Caco-2 (cell line): ENCODE measurements around the gene NOTUM. TPM values are rescaled to one million over a fixed set of nuclear protein-coding genes. Genes with fewer than 3 reads are reported as not detected.

Experiments used
- BruUV-seq: library from RNA; stranded (reverse); fragments of 400-500 nt; replicated peaks from 2 replicates; lab custom pipeline; 2021; lab: Mats Ljungman, UMichigan
- CTCF ChIA-PET: fragments of 300-600 bp; sonication (Branson Sonifier 250); formaldehyde crosslinking; loops from one replicate; lab custom pipeline; 2022; ENCODE audit warnings: antibody characterized with exemption; lab: Charles Lee
- POLR2A ChIA-PET: fragments of 300-600 bp; sonication (Branson Sonifier 250); formaldehyde crosslinking; loops from one replicate; lab custom pipeline; 2022; ENCODE audit warnings: antibody characterized with exemption; lab: Charles Lee
- DNase-seq, 2 experiments: peaks; one replicate each; pipeline versions ENCODE4 v3.0.0 to v3.0.0-alpha.2; 2020 to 2022
- H3K27me3 ChIP-seq: replicated peaks from 2 replicates; pipeline ENCODE4 v1.6.0; 2011; ENCODE audit warnings: low read length; ENCODE audit not compliant: control insufficient read depth, insufficient read depth
- H3K36me3 ChIP-seq: 2 replicates; pipeline ENCODE4 v1.5.1; 2011; ENCODE audit warnings: low read length; ENCODE audit not compliant: control insufficient read depth, insufficient read depth
- H3K4me1 ChIP-seq: fragments of 250-450 bp; sonication (Bioruptor Pico); 2 replicates; pipeline ENCODE4 v1.5.1; 2020; ENCODE audit warnings: mild to moderate bottlenecking
- H3K4me3 ChIP-seq: 2 replicates; pipeline ENCODE4 v1.5.1; 2011; ENCODE audit warnings: low read depth, mild to moderate bottlenecking, control low read depth, low read length
- H3K9me3 ChIP-seq: fragments of 250-450 bp; sonication (Bioruptor Pico); 2 replicates; pipeline ENCODE4 v1.5.1; 2020; ENCODE audit warnings: mild to moderate bottlenecking, moderate library complexity
- H3K27ac Mint-ChIP-seq: one replicate; pipeline ENCODE4 v1.8.0; 2022; ENCODE audit warnings: mixed read lengths; ENCODE audit not compliant: unreplicated experiment
- H3K27me3 Mint-ChIP-seq: one replicate; pipeline ENCODE4 v1.8.0; 2022; ENCODE audit warnings: mixed read lengths; ENCODE audit not compliant: insufficient read depth, unreplicated experiment
- H3K36me3 Mint-ChIP-seq: one replicate; pipeline ENCODE4 v1.8.0; 2022; ENCODE audit warnings: mild to moderate bottlenecking, mixed read lengths; ENCODE audit not compliant: insufficient read depth, unreplicated experiment
- H3K4me1 Mint-ChIP-seq: one replicate; pipeline ENCODE4 v1.8.0; 2022; ENCODE audit warnings: low read depth, mixed read lengths; ENCODE audit not compliant: unreplicated experiment
- H3K4me3 Mint-ChIP-seq: one replicate; pipeline ENCODE4 v1.8.0; 2022; ENCODE audit warnings: mild to moderate bottlenecking, moderate library complexity, mixed read lengths; ENCODE audit not compliant: unreplicated experiment
- H3K9me3 Mint-ChIP-seq: one replicate; pipeline ENCODE4 v1.8.0; 2022; ENCODE audit warnings: mixed read lengths; ENCODE audit not compliant: unreplicated experiment
- intact Hi-C: fragments of 100-400 bp; cut with micrococcal nuclease; formaldehyde crosslinking; loops from one replicate; pipeline ENCODE4 v1.10.0; 2022; ENCODE audit not compliant: unreplicated experiment
- total RNA-seq: library from RNA; stranded (reverse); gene quantifications from 2 replicates; pipeline ENCODE4 v1.2.3, GENCODE V29; 2022
- TF ChIP-seq, protein P1 (sequence below), 2 experiments: fragments of 200-600 bp in 1 of 2; IDR thresholded peaks; 1 replicate in 1 of 2; 2 replicates in 1 of 2; pipeline versions ENCODE4 v1.5.1 to v1.8.0; 2011 to 2022; ENCODE audit warnings: antibody characterized with exemption in 1 of 2, control low read depth in 1 of 2, inconsistent platforms in 1 of 2, low read depth in 1 of 2, low read length in 1 of 2, mild to moderate bottlenecking in 1 of 2, moderate library complexity in 1 of 2; ENCODE audit not compliant: insufficient read depth in 1 of 2, severe bottlenecking in 1 of 2, unreplicated experiment in 1 of 2

Gene NOTUM
- total RNA-seq, 1 experiment from 2014 or later, result 11.1 TPM

DNA sequence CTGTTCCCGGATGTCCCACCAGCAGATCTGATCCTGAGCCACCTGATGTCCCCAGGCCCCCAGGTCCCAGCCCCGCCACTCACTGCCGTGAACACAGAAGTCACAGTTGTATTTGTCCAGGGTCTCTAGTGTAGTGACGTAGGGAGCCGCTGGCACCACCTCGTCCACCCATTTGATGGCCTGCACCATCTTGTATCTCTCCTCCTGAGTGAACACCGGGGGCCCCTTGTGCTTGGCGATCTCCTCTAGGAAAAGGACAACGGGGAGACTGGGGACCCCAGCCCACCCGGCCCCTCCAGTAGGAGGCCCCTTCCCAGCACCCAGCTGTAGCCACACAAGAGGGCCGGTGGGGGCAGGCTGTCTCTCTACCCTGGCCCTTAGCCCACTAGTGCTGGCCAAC, 52.2 kb downstream of the NOTUM start:
- no TSS peak for BruUV-seq
- H3K4me1 Mint-ChIP-seq, result peaks cover 13% of the 10 kb centered on the region
- CTCF ChIA-PET, result interaction anchor here (0.6 kb wide), 1 partner anchor 15 kb away, joined by 4 read pairs; no protein-coding TSS in a partner anchor
- TF ChIP-seq, protein P1, sequence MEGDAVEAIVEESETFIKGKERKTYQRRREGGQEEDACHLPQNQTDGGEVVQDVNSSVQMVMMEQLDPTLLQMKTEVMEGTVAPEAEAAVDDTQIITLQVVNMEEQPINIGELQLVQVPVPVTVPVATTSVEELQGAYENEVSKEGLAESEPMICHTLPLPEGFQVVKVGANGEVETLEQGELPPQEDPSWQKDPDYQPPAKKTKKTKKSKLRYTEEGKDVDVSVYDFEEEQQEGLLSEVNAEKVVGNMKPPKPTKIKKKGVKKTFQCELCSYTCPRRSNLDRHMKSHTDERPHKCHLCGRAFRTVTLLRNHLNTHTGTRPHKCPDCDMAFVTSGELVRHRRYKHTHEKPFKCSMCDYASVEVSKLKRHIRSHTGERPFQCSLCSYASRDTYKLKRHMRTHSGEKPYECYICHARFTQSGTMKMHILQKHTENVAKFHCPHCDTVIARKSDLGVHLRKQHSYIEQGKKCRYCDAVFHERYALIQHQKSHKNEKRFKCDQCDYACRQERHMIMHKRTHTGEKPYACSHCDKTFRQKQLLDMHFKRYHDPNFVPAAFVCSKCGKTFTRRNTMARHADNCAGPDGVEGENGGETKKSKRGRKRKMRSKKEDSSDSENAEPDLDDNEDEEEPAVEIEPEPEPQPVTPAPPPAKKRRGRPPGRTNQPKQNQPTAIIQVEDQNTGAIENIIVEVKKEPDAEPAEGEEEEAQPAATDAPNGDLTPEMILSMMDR (IDR thresholded peaks at IDR 0.05; ENCODE audit: insufficient read depth in 1 of 2, low read depth in 1 of 2, low read length in 1 of 2, severe bottlenecking in 1 of 2, unreplicated experiment in 1 of 2), result no peak
- peak overlapping the region; percentile 94 for H3K27ac Mint-ChIP-seq
- intact Hi-C loops, result no loop called here
- H3K36me3 ChIP-seq, result peaks cover 16% of the 10 kb centered on the region
- H3K9me3 ChIP-seq, result no peaks in the 10 kb centered on the region
- peaks cover 92% of the 10 kb centered on the region for H3K36me3 Mint-ChIP-seq
- H3K27me3 ChIP-seq, result no peaks in the 10 kb centered on the region
- no peak overlapping the region for H3K4me3 Mint-ChIP-seq
- no peak for DNase-seq
- peaks cover 15% of the 10 kb centered on the region for H3K4me1 ChIP-seq
- no peaks in the 10 kb centered on the region for H3K27me3 Mint-ChIP-seq
- POLR2A ChIA-PET, result no interaction called here
- no peaks in the 10 kb centered on the region for H3K9me3 Mint-ChIP-seq
- H3K4me3 ChIP-seq, result no peak overlapping the region

DNA sequence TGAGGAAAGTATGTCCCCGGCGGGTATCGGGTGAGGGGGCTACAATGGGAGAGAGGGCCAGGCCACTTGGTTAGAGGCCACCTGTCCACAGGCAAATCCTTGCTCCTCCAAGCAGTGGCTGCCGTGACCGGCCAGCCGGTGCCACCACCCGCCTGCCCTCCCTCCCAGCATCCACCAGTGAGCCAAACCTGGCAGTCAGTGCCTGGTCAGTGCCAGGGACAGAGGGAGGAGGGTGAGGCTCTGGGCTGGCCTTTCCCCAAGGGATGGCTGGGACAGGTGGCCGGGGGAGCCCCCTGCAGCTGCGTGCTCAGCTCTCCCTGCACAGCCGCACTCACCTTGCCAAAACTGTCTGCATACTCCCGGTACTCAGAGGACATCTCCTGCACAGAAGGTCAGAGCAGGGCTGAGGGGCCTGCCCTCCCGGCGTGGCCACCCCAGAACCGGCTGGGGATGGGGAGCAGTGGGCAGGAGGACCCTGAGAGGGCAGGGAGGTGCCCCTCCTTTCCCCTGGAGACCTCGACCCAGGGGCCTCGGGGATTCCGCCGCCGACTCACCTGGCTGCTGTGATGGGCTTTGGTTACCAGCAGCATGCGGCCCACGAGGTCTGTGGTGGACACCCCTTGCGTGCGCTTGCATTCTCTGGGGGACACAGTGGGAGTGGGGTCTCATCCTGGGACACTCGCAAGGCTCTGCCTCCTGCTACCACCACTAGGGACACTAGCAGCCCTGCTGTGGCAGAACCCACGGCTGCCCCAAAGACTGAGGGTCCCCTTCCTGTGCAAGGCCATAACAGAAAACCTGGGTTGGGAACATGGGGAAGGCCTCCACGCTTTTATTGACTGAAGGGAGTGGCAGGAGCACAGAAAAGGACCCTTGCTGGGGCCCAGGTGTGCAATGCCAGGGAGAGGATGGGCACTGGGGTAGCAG, 53.5 kb downstream of the NOTUM start:
- ChIA-PET CTCF (no interaction called here), POLR2A (no interaction called here)
- peaks cover 92% of the 10 kb centered on the region for H3K36me3 Mint-ChIP-seq
- H3K4me3 Mint-ChIP-seq, result no peak overlapping the region
- H3K27ac Mint-ChIP-seq, result peak overlapping the region; percentile 94
- no peak for DNase-seq
- Histone ChIP-seq H3K36me3 (peaks cover 16% of the 10 kb centered on the region), H3K9me3 (no peaks in the 10 kb centered on the region), H3K4me1 (peaks cover 15% of the 10 kb centered on the region), H3K4me3 (no peak overlapping the region), H3K27me3 (no peaks in the 10 kb centered on the region)
- no peaks in the 10 kb centered on the region for H3K9me3 Mint-ChIP-seq
- BruUV-seq, result no TSS peak
- no peaks in the 10 kb centered on the region for H3K27me3 Mint-ChIP-seq
- intact Hi-C loops, result no loop called here
- peaks cover 5% of the 10 kb centered on the region for H3K4me1 Mint-ChIP-seq
- TF ChIP-seq, protein P1 (IDR thresholded peaks at IDR 0.05; ENCODE audit: insufficient read depth in 1 of 2, low read depth in 1 of 2, low read length in 1 of 2, severe bottlenecking in 1 of 2, unreplicated experiment in 1 of 2), result no peak

GRCh38 chr17:81906476-81907218, 54.3 kb downstream of the NOTUM start:
- Histone ChIP-seq H3K27me3 (no peaks in the 10 kb centered on the region), H3K36me3 (peaks cover 12% of the 10 kb centered on the region; the same call in 1 of the 2 replicates), H3K4me1 (peaks cover 14% of the 10 kb centered on the region), H3K4me3 (no peak overlapping the region), H3K9me3 (no peaks in the 10 kb centered on the region)
- ChIA-PET CTCF (no interaction called here), POLR2A (no interaction called here)
- H3K4me3 Mint-ChIP-seq, result no peak overlapping the region
- no peaks in the 10 kb centered on the region for H3K27me3 Mint-ChIP-seq
- no peaks in the 10 kb centered on the region for H3K4me1 Mint-ChIP-seq
- intact Hi-C loops, result no loop called here
- TF ChIP-seq, protein P1 (IDR thresholded peaks at IDR 0.05; ENCODE audit: insufficient read depth in 1 of 2, low read depth in 1 of 2, low read length in 1 of 2, severe bottlenecking in 1 of 2, unreplicated experiment in 1 of 2), result peak in 1 of 2 experiments; percentile 17
- H3K36me3 Mint-ChIP-seq, result peaks cover 85% of the 10 kb centered on the region
- no peak overlapping the region for H3K27ac Mint-ChIP-seq
- no TSS peak for BruUV-seq
- DNase-seq, result no peak
- no peaks in the 10 kb centered on the region for H3K9me3 Mint-ChIP-seq
